ENCODE measurements around the gene RRBP1. TPM values are rescaled to one million over a fixed set of nuclear protein-coding genes. Genes with fewer than 3 reads are reported as not detected.

Gene RRBP1
- total RNA-seq = 229 and 240 TPM in 2 replicates

GRCh38 chr20:17682103-17682888, at the start of gene RRBP1:
Gene RRBP1, minus strand, starts transcription at chr20:17682242. Its CDS starts 21,735 bp downstream, at chr20:17660507.

DNA sequence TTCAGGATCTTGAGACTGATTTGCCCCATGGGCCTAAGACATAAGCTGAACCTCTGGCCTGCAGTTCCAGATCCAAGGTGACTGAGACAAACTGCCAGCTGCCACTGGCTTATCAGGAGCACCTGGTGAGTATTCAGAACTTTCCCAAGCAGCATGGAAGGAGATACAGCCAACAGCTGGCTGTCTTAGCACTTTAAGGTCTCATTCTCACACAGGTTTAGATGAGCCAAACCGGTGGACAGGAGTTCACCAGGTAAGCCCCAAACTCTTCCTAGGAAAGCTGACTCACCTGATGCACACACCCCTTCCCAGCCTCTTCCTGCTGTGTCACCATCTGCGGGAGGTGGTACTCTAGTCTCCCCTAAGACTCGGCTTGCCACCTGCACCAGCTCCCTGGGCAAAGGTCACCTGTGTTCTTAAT, 17.9 kb upstream of the RRBP1 start, which contains the start of gene BANF2:
BANF2 (plus strand) TSS at position 36 of the 421 bp plus-strand sequence. CDS start 25,060 bp downstream, outside the sequence.

DNA sequence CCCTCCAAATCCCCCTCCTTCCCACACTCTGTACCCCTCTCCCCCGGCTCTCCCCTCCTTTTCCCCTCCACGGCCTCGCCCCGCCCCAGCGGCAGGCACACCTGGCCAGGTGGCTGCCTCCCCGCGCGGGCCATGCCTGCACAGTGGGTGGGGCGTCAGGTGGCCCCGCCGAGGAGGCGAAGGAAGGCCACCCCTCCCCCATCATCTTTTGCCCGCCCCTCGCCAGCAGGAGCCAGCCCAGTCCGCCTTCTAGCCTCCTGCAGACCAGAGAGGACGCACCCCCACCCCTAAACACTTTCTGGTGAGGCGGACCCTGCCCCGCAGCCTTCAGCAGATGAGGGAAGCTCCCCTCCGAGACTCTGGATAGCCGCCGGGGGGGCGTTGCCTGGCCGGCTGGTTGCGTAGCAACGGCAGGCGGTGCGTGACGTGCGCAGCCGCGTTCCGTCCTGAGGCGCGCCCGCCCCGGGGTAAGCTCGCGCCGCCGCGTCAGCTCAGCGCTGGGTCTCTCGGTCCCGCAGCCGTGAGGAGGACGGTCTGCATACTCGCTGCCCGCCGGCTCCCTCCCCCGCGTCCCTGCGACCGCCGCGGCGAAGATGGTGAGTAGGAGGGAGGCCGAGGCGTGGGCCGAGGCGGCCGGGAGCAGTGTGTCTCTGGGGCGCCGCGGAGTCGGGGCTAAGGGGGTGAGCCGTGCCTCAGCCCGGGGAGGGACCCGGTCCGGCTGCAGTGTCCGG, 112.3 kb downstream of the RRBP1 start, which contains the start of gene DSTN:
DSTN (plus strand) TSS at position 460 of the 731 bp plus-strand sequence; CDS start at position 594, 134 bp downstream.

Other genes with a start within 250 kb of the RRBP1 start
- gene BFSP1, start 150.9 kb downstream of the RRBP1 start, total RNA-seq = 2.3 and 3.5 TPM in 2 replicates
- gene DSTN, start 112.2 kb downstream of the RRBP1 start, total RNA-seq = 123 and 166 TPM in 2 replicates
- gene BANF2, start 17.7 kb upstream of the RRBP1 start, total RNA-seq = not detected in 2 replicates

All from bronchial smooth muscle cell (primary cell).